ENCODE measurements around the gene MSH2. TPM values are rescaled to one million over a fixed set of nuclear protein-coding genes. Genes with fewer than 3 reads are reported as not detected.

The MSH2 gene
- total and polyA plus RNA-seq, 2 of the 13 experiments (the other 11 are each of a cell fraction or from before 2014, with no cell fraction given) = 19.9 to 76.3 TPM

GRCh38 chr2:47402805-47403608, at the start of gene MSH2 (continued):
- TF ChIP-seq ZBTB37 (CRISPR knock-in tag; IDR thresholded peaks at IDR 0.05) (peak; percentile 81; the same call in 1 of the 2 replicates), ELK4 (CRISPR knock-in tag; IDR thresholded peaks at IDR 0.05; ENCODE audit: borderline replicate concordance) (peak; percentile 76; the same call in 1 of the 2 replicates), ZFP41 (CRISPR knock-in tag; IDR thresholded peaks at IDR 0.05; ENCODE audit: borderline replicate concordance) (peak; percentile 74; the same call in 1 of the 2 replicates), TFAP4 (IDR thresholded peaks at IDR 0.05; ENCODE audit: borderline replicate concordance, low read depth) (peak; percentile 99), TARDBP (CRISPR knock-in tag; IDR thresholded peaks at IDR 0.05) (no peak; the same call in none of the 2 replicates), TFE3 (CRISPR knock-in tag; IDR thresholded peaks at IDR 0.05) (peak; percentile 51), GPBP1L1 (CRISPR knock-in tag; IDR thresholded peaks at IDR 0.05) (no peak), HNF1B (CRISPR knock-in tag; IDR thresholded peaks at IDR 0.05) (peak; percentile 63), BHLHE40 (IDR thresholded peaks at IDR 0.05; ENCODE audit: low read length) (no peak), ZNF550 (CRISPR knock-in tag; IDR thresholded peaks at IDR 0.05; ENCODE audit: borderline replicate concordance) (no peak), FLYWCH1 (CRISPR knock-in tag; IDR thresholded peaks at IDR 0.05) (no peak), HMGXB3 (CRISPR knock-in tag; IDR thresholded peaks at IDR 0.05; ENCODE audit: borderline replicate concordance) (peak; percentile 77), HMGA1 (CRISPR knock-in tag; conservative IDR thresholded peaks at IDR 0.05) (no peak), NCOR1 (IDR thresholded peaks at IDR 0.05; ENCODE audit: borderline replicate concordance, low read length) (no peak; the same call in 1 of the 2 replicates), ISX (CRISPR knock-in tag; conservative IDR thresholded peaks at IDR 0.05) (peak; percentile 93)
